Stomach (tissue), 9 donors: ENCODE results near the gene MARK1. TPM values are rescaled to one million over a fixed set of nuclear protein-coding genes. Genes with fewer than 3 reads are reported as not detected.
A peak's percentile ranks its signal among the peaks of the same experiment; 100 is the strongest.

ENCODE experiments used
- DNase-seq, 2 donors: peaks; one replicate each; pipeline versions ENCODE4 v3.0.0 to v3.0.0-alpha.2; 2013 to 2019
- H3K27ac ChIP-seq, 5 donors: fragments of 200-600 bp in 4 of 5; sonication (generic) in 4 of 5; one replicate each; pipeline ENCODE4 v1.5.1; 2013 to 2019; ENCODE audit warnings: mild to moderate bottlenecking in 1 of 5, moderate library complexity in 1 of 5
- H3K27me3 ChIP-seq, 3 donors: fragments of 200-600 bp; sonication (generic); one replicate each; pipeline ENCODE4 v1.5.1; 2017 to 2019; ENCODE audit warnings: mixed run types in 1 of 3
- H3K36me3 ChIP-seq, 4 donors: fragments of 200-600 bp; sonication (generic); 1 replicate in 3 of 4; 2 replicates in 1 of 4; pipeline ENCODE4 v1.5.1; 2016 to 2019
- H3K4me1 ChIP-seq, 4 donors: fragments of 200-600 bp; sonication (generic); one replicate each; pipeline ENCODE4 v1.5.1; 2016 to 2019
- H3K4me3 ChIP-seq, 4 donors: fragments of 200-600 bp; sonication (generic) in 3 of 4; one replicate each; pipeline ENCODE4 v1.5.1; 2016 to 2019; ENCODE audit warnings: mild to moderate bottlenecking in 1 of 4
- H3K9me3 ChIP-seq, 4 donors: fragments of 200-600 bp; sonication (generic); one replicate each; pipeline ENCODE4 v1.5.1; 2016 to 2019
- CTCF ChIP-seq, 7 experiments: fragments of 450-650 bp in 4 of 7; fragments of 200-600 bp in 3 of 7; sonication (generic) in 3 of 7; IDR thresholded peaks; one replicate each; pipeline ENCODE4 v1.5.1; 2016 to 2019; ENCODE audit warnings: antibody characterized with exemption in 7 of 7, control low read depth in 2 of 7, mild to moderate bottlenecking in 1 of 7
- EP300 ChIP-seq: sonication (generic); formaldehyde crosslinking; IDR thresholded peaks from one replicate; pipeline ENCODE4 v1.6.1; 2017; ENCODE audit warnings: antibody characterized with exemption
- POLR2A ChIP-seq, 4 donors: fragments of 450-650 bp; IDR thresholded peaks; one replicate each; pipeline ENCODE4 v1.6.1; 2016; ENCODE audit warnings: antibody characterized with exemption in 4 of 4, control low read depth in 2 of 4, mild to moderate bottlenecking in 1 of 4, moderate library complexity in 1 of 4
- POLR2AphosphoS5 ChIP-seq, 3 donors: sonication (generic); formaldehyde crosslinking; IDR thresholded peaks; one replicate each; pipeline ENCODE4 v1.6.1; 2016; ENCODE audit warnings: antibody characterized with exemption in 3 of 3
- WGBS, 5 donors: extraction: QIAGEN DNeasy Blood & Tissue Kit in 3 of 5; methylation state at CpG; one replicate each; pipeline versions ENCODE4 v1.1.5 to v1.1.7; 2013 to 2018; 5-methylcytosine and 5-hydroxymethylcytosine counted together
- intact Hi-C: fragments of 100-400 bp; cut with DNase I; formaldehyde crosslinking; loops from one replicate; pipeline ENCODE4 v1.15.1; 2023; ENCODE audit warnings: low total_unique reads
- polyA plus RNA-seq, 3 donors: library from polyadenylated mRNA; stranded (reverse); fragments of 200-250 nt; gene quantifications; one replicate each; pipeline ENCODE4 v1.2.3, GENCODE V29; 2013
- total RNA-seq, 5 donors: library from RNA; depleted of rRNA; stranded (reverse); fragments of >200 nt; gene quantifications; one replicate each; pipeline versions ENCODE4 v1.1.0 to v1.2.3, GENCODE V29; 2014 to 2016
- donor health status: healthy with polysubstance abuse.
- donor health status: Bipolar disorder and iron deficiency.
- donor health status: healthy.

Gene MARK1
- total and polyA plus RNA-seq, 8 donors: 1.7 to 12.7 (median 3.2) TPM; not detected in 1

DNA sequence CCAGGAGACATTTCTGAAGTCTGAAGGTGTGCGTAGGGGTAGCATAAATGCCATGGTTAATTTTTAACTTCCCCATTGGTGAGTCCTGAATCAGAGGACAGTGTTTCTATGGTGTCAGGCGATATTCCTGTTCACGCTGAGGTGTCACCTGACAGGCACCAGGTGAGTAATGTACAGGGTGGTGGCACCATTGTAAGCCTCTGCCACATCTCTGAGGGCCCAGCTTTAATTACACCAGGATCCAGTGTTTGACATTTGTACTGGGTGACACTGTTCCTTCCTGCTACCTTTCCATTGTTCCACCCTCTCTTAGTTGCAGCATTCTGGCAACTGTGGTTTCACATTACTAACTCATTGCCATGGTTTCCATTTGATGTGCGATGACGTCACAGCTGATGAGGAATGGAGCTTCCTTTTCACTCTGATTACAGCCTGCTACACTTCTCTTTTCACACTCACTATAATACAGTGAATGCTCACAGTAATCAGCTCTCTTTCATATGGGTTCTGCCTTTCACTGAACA, 40.6 kb upstream of the MARK1 start:
- no peaks in the 10 kb centered on the region for H3K9me3 ChIP-seq
- no peaks in the 10 kb centered on the region for H3K4me1 ChIP-seq
- H3K27ac ChIP-seq: no peak overlapping the region
- TF ChIP-seq POLR2A (IDR thresholded peaks at IDR 0.05): no peak
- no peak for TF ChIP-seq CTCF (IDR thresholded peaks at IDR 0.05)
- no peak for TF ChIP-seq EP300
- peak in 1 of 3 donors; percentile 9 for TF ChIP-seq POLR2AphosphoS5 (IDR thresholded peaks at IDR 0.05)
- DNase-seq: peak in 1 of 2 donors; percentile 81
- no peak overlapping the region for H3K4me3 ChIP-seq
- 33 to 48% (median 39%) methylated on average over 5 of the region's 5 CpGs for WGBS, 5 donors
- intact Hi-C loops: no loop called here
- no peaks in the 10 kb centered on the region for H3K36me3 ChIP-seq
- H3K27me3 ChIP-seq: no peaks in the 10 kb centered on the region

DNA sequence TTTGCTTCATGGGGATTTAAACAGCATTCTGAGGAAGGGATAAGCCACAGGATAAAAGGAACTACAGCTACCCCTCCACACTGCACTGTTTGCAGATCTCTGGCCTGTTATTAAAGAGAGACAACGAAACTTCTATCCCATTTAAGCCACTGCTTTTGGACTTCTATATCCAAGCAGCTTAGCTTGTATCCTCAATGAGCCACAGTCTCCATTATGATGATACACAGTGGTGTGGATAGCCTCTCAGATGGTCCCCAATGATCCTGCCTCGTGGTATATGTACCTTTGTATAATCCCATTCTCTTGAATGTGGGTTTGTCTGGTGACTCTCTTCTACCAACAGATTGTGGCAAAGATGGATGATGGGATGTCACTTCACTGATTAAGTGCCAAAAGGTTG, 36.0 kb upstream of the MARK1 start:
- WGBS, 5 donors: 57 to 76% (median 61%) methylated on average over 2 of the region's 2 CpGs
- DNase-seq: no peak
- H3K4me3 ChIP-seq: no peak overlapping the region
- no peak overlapping the region for H3K27ac ChIP-seq
- intact Hi-C loops: no loop called here
- H3K27me3 ChIP-seq: no peaks in the 10 kb centered on the region
- H3K4me1 ChIP-seq: no peaks in the 10 kb centered on the region
- no peaks in the 10 kb centered on the region for H3K36me3 ChIP-seq
- H3K9me3 ChIP-seq: no peaks in the 10 kb centered on the region
- TF ChIP-seq CTCF (IDR thresholded peaks at IDR 0.05): no peak
- no peak for TF ChIP-seq EP300
- no peak for TF ChIP-seq POLR2AphosphoS5 (IDR thresholded peaks at IDR 0.05)
- no peak for TF ChIP-seq POLR2A (IDR thresholded peaks at IDR 0.05)

- TF ChIP-seq POLR2A (IDR thresholded peaks at IDR 0.05): no peak
- TF ChIP-seq CTCF (IDR thresholded peaks at IDR 0.05): no peak
- no peak for TF ChIP-seq POLR2AphosphoS5 (IDR thresholded peaks at IDR 0.05)
- TF ChIP-seq EP300: no peak
- Histone ChIP-seq H3K4me1 (no peaks in the 10 kb centered on the region), H3K36me3 (no peaks in the 10 kb centered on the region), H3K27me3 (no peaks in the 10 kb centered on the region), H3K27ac (no peak overlapping the region), H3K9me3 (no peaks in the 10 kb centered on the region), H3K4me3 (no peak overlapping the region)
- no peak for DNase-seq
- WGBS, 5 donors: 40 to 57% (median 53%) methylated on average over 5 of the region's 5 CpGs
- intact Hi-C loops: no loop called here
Measured at GRCh38 chr1:220497220-220497947, 30.6 kb upstream of the MARK1 start.

DNA sequence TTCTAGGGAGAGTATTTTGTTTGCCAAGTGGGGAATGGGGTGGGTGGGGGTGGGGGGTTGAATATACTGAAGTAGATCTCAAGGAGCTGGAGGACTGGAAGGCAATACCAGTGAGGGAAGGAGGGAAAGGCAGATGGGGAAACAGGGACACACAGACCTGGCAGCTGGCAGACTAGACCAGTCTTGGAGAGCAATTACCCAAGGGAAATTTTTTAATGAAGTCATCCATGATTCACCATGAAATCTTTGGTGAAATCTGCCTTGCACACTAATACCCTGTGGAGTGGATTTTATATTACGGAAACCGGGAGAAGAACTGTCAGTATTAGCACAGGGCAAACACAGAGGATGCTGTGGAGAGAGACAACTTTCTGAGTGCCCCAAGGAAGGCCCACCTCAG, 29.7 kb upstream of the MARK1 start:
- Histone ChIP-seq H3K27me3 (no peaks in the 10 kb centered on the region), H3K9me3 (no peaks in the 10 kb centered on the region), H3K36me3 (no peaks in the 10 kb centered on the region), H3K27ac (no peak overlapping the region), H3K4me3 (no peak overlapping the region), H3K4me1 (no peaks in the 10 kb centered on the region)
- intact Hi-C loops: no loop called here
- no peak for DNase-seq
- 60 to 75% (median 69%) methylated on average over 2 of the region's 2 CpGs for WGBS, 5 donors
- TF ChIP-seq POLR2AphosphoS5 (IDR thresholded peaks at IDR 0.05) (no peak), CTCF (IDR thresholded peaks at IDR 0.05) (no peak), POLR2A (IDR thresholded peaks at IDR 0.05) (no peak), EP300 (no peak)
